SH-SY5Y (cell line): Measurements from ENCODE around the gene DNAJA3.

Experiments
- GATA2 ChIP-seq: IDR thresholded peaks from 2 replicates; pipeline ENCODE4 v1.6.1; 2011; ENCODE audit warnings: mild to moderate bottlenecking, low read depth, low read length
- GATA3 ChIP-seq: IDR thresholded peaks from 2 replicates; pipeline ENCODE4 v1.6.1; 2011; ENCODE audit warnings: low read depth, mild to moderate bottlenecking, low read length, moderate library complexity

- TF ChIP-seq GATA2: no peak
- TF ChIP-seq GATA3: no peak
Observed at GRCh38 chr16:4437366-4437765, 11.7 kb downstream of the DNAJA3 start.
